Liver (tissue), 4 donors: ENCODE measurements around the gene GIMAP6. TPM values are rescaled to one million over a fixed set of nuclear protein-coding genes. Genes with fewer than 3 reads are reported as not detected.

Experiments
- polyA plus RNA-seq, 2 donors: library from polyadenylated mRNA; stranded (reverse) in 1 of 2; unstranded in 1 of 2; fragments of 200-250 nt in 1 of 2; fragments of >200 nt in 1 of 2; fragmentation: Nextera tagmentation in 1 of 2; extraction: Ambion mirVana in 1 of 2; gene quantifications; one replicate each; pipeline versions ENCODE4 v1.2.1 to v1.2.3, GENCODE V29; 2013 to 2015
- total RNA-seq, 2 donors: library from RNA; depleted of rRNA; stranded (reverse); fragments of >200 nt; gene quantifications; one replicate each; pipeline ENCODE4 v1.2.3, GENCODE V29; 2014
- donor health status: healthy.
- donor health status: healthy.
- donor health status: healthy.

GIMAP6 gene
- total and polyA plus RNA-seq, 4 donors, result 2.0 to 17.5 (median 11.9) TPM

Other genes starting within 250 kb of the GIMAP6 start
- gene GIMAP8, start 181.8 kb downstream of the GIMAP6 start, total RNA-seq, result 1 to 10 TPM; 8.8 to 9.4 TPM
- 1 to 10 TPM; 1.6 to 6.4 TPM for gene GIMAP8, start 181.8 kb downstream of the GIMAP6 start, polyA plus RNA-seq
- gene GIMAP7, start 117.5 kb downstream of the GIMAP6 start, total RNA-seq, result 10 to 100 TPM in 1 of 2 donors, 1 to 10 TPM in 1; 4.8 to 10.9 TPM
- 10 to 100 TPM; 10.2 to 12.8 TPM for gene GIMAP7, start 117.5 kb downstream of the GIMAP6 start, polyA plus RNA-seq
- 10 to 100 TPM; 15.6 to 21.3 TPM for gene GIMAP4, start 65.0 kb downstream of the GIMAP6 start, total RNA-seq
- gene GIMAP4, start 65.0 kb downstream of the GIMAP6 start, polyA plus RNA-seq, result 10 to 100 TPM; 14.6 to 15.7 TPM
- gene GIMAP2, start 53.3 kb upstream of the GIMAP6 start, total RNA-seq, result 1 to 10 TPM; 6.9 to 9.2 TPM
- gene GIMAP2, start 53.3 kb upstream of the GIMAP6 start, polyA plus RNA-seq, result 1 to 10 TPM; 4.9 to 5.0 TPM
- 1 to 10 TPM; 2.3 to 3.8 TPM for gene GIMAP1, start 84.2 kb upstream of the GIMAP6 start, total RNA-seq
- 1 to 10 TPM; 1.5 to 2.8 TPM for gene GIMAP1, start 84.2 kb upstream of the GIMAP6 start, polyA plus RNA-seq
- gene GIMAP5, start 105.0 kb upstream of the GIMAP6 start, total RNA-seq, result 10 to 100 TPM; 11.1 to 20.6 TPM
- gene GIMAP5, start 105.0 kb upstream of the GIMAP6 start, polyA plus RNA-seq, result 10 to 100 TPM in 1 of 2 donors, 1 to 10 TPM in 1; 9.7 to 13.0 TPM
- gene TMEM176B, start 168.0 kb upstream of the GIMAP6 start, total RNA-seq, result 1,000 to 10,000 TPM in 1 of 2 donors, 100 to 1,000 TPM in 1; 382 to 1,041 TPM
- 1,000 to 10,000 TPM in 1 of 2 donors, 100 to 1,000 TPM in 1; 957 to 1,317 TPM for gene TMEM176B, start 168.0 kb upstream of the GIMAP6 start, polyA plus RNA-seq
- 100 to 1,000 TPM; 346 to 404 TPM for gene TMEM176A, start 168.4 kb upstream of the GIMAP6 start, total RNA-seq
- gene TMEM176A, start 168.4 kb upstream of the GIMAP6 start, polyA plus RNA-seq, result 100 to 1,000 TPM; 675 to 703 TPM
- under 1 TPM in 1 of 2 donors, not detected in 1; 0.08 TPM for gene AOC1, start 220.1 kb upstream of the GIMAP6 start, total RNA-seq
- under 1 TPM in 1 of 2 donors, not detected in 1; 0.01 TPM for gene AOC1, start 220.1 kb upstream of the GIMAP6 start, polyA plus RNA-seq